Measurements from ENCODE around the gene PLXNA2.

Gene PLXNA2

GRCh38 chr1:208048904-208049303 is 195.3 kb downstream of the PLXNA2 start:
- no peak overlapping the region for H2BK15ac ChIP-seq (ENCODE audit: low read length)
- no peak overlapping the region for H2BK5ac ChIP-seq (ENCODE audit: low read length)
- no peak overlapping the region for H4K8ac ChIP-seq (ENCODE audit: low read depth, low read length)
- H3K4me2 ChIP-seq (ENCODE audit: insufficient read depth, low read length, poor library complexity, severe bottlenecking): no peak overlapping the region
- no peak overlapping the region for H2BK120ac ChIP-seq (ENCODE audit: low read depth, low read length)
- H3K18ac ChIP-seq (ENCODE audit: low read length): no peak overlapping the region
- no peak overlapping the region for H3K23ac ChIP-seq (ENCODE audit: low read depth, low read length, poor library complexity)
- no peak overlapping the region for H3K14ac ChIP-seq (ENCODE audit: low read length)
- no peak overlapping the region for H3K4ac ChIP-seq (ENCODE audit: low read length)
- no peak overlapping the region for H2AK5ac ChIP-seq (ENCODE audit: low read depth, low read length)
- no peak overlapping the region for H2AFZ ChIP-seq (ENCODE audit: low read length)
- no CpG with 5 or more reads among the region's 4 CpGs for WGBS, 2 donors (ENCODE audit: extremely low coverage in 2 of 2, insufficient read length in 2 of 2, insufficient replicate concordance in 1 of 2)
- peaks cover 5 to 6% of the 10 kb centered on the region in 2 donors for H3K36me3 ChIP-seq (replicated peaks in 1 of 2; ENCODE audit: control insufficient read depth in 2 of 2, insufficient read depth in 2 of 2, low read length in 2 of 2)
- no peaks in the 10 kb centered on the region for H3K79me1 ChIP-seq (ENCODE audit: low read depth, low read length)
- no peak overlapping the region for H4K91ac ChIP-seq (ENCODE audit: low read depth, low read length, poor library complexity)
- no peaks in the 10 kb centered on the region for H3K9me3 ChIP-seq (replicated peaks in 1 of 2; ENCODE audit: control insufficient read depth in 2 of 2, insufficient read depth in 1 of 2, low read depth in 1 of 2, low read length in 2 of 2)
- peaks cover 2 to 13% of the 10 kb centered on the region in 2 donors for H3K4me1 ChIP-seq (ENCODE audit: control insufficient read depth in 2 of 2, insufficient read depth in 1 of 2, low read depth in 1 of 2, low read length in 2 of 2)
- no peak overlapping the region for H3K9ac ChIP-seq (ENCODE audit: low read depth, low read length, poor library complexity)
- DNase-seq (ENCODE audit: low spot score): no peak
- H3K27ac ChIP-seq (replicated peaks; ENCODE audit: low read length): no peak overlapping the region
- H2BK12ac ChIP-seq (ENCODE audit: low read length): no peak overlapping the region
- H3K27me3 ChIP-seq (ENCODE audit: control insufficient read depth in 3 of 3, insufficient read depth in 3 of 3, low read depth in 1 of 3, low read length in 3 of 3): no peaks in the 10 kb centered on the region
- H3K4me3 ChIP-seq (ENCODE audit: low read length in 2 of 2): no peak overlapping the region

GRCh38 chr1:208047975-208048374 is 196.2 kb downstream of the PLXNA2 start:
- no peak for DNase-seq (ENCODE audit: low spot score)
- H2BK12ac ChIP-seq (ENCODE audit: low read length): no peak overlapping the region
- no peak overlapping the region for H3K27ac ChIP-seq (replicated peaks; ENCODE audit: low read length)

DNA sequence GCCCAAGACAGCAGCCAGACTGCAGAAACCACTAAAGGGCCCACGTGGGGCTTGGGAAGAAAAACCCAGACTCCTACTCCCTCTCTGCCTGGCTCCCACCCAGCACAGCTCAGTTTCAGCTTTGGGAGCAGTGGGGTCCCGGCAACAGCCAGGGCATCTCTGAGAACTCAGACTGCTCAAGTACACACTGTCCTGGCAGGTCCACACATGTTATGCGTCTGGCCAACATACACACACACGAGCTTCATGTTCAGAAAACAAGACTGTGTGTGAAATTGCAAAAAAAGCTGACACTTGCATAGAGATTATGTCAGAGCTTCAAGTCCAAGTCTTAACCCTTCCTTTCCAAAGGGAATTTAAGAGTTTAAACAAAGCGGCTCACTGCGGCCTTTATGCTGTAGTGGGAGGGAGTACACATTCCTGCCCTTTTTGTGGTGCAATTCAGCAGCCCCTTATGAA is 196.7 kb downstream of the PLXNA2 start:
- no CpG with 5 or more reads among the region's 6 CpGs for WGBS, 2 donors (ENCODE audit: extremely low coverage in 2 of 2, insufficient read length in 2 of 2, insufficient replicate concordance in 1 of 2)
- H4K8ac ChIP-seq (ENCODE audit: low read depth, low read length): no peak overlapping the region
- H3K23ac ChIP-seq (ENCODE audit: low read depth, low read length, poor library complexity): no peak overlapping the region
- H2BK5ac ChIP-seq (ENCODE audit: low read length): no peak overlapping the region
- H2BK120ac ChIP-seq (ENCODE audit: low read depth, low read length): no peak overlapping the region
- no peak overlapping the region for H2AK5ac ChIP-seq (ENCODE audit: low read depth, low read length)
- no peak overlapping the region for H3K4me3 ChIP-seq (ENCODE audit: low read length in 2 of 2)
- H3K18ac ChIP-seq (ENCODE audit: low read length): no peak overlapping the region
- H2BK12ac ChIP-seq (ENCODE audit: low read length): no peak overlapping the region
- H3K9me3 ChIP-seq (replicated peaks in 1 of 2; ENCODE audit: control insufficient read depth in 2 of 2, insufficient read depth in 1 of 2, low read depth in 1 of 2, low read length in 2 of 2): no peaks in the 10 kb centered on the region
- no peaks in the 10 kb centered on the region for H3K79me1 ChIP-seq (ENCODE audit: low read depth, low read length)
- no peak overlapping the region for H2BK15ac ChIP-seq (ENCODE audit: low read length)
- H2AFZ ChIP-seq (ENCODE audit: low read length): peak overlapping the region; percentile 22
- H3K36me3 ChIP-seq (replicated peaks in 1 of 2; ENCODE audit: control insufficient read depth in 2 of 2, insufficient read depth in 2 of 2, low read length in 2 of 2): peaks cover 7 to 9% of the 10 kb centered on the region in 2 donors
- H3K4me1 ChIP-seq (ENCODE audit: control insufficient read depth in 2 of 2, insufficient read depth in 1 of 2, low read depth in 1 of 2, low read length in 2 of 2): peaks cover 2 to 13% of the 10 kb centered on the region in 2 donors
- no peak overlapping the region for H3K14ac ChIP-seq (ENCODE audit: low read length)
- H3K27me3 ChIP-seq (ENCODE audit: control insufficient read depth in 3 of 3, insufficient read depth in 3 of 3, low read depth in 1 of 3, low read length in 3 of 3): no peaks in the 10 kb centered on the region
- H3K4me2 ChIP-seq (ENCODE audit: insufficient read depth, low read length, poor library complexity, severe bottlenecking): no peak overlapping the region
- H4K91ac ChIP-seq (ENCODE audit: low read depth, low read length, poor library complexity): no peak overlapping the region
- no peak overlapping the region for H3K27ac ChIP-seq (replicated peaks; ENCODE audit: low read length)
- DNase-seq (ENCODE audit: low spot score): no peak
- no peak overlapping the region for H3K4ac ChIP-seq (ENCODE audit: low read length)
- H3K9ac ChIP-seq (ENCODE audit: low read depth, low read length, poor library complexity): no peak overlapping the region

More at GRCh38 chr1:208047975-208048374, 196.2 kb downstream of the PLXNA2 start:
- H2AFZ ChIP-seq (ENCODE audit: low read length): peak overlapping the region; percentile 22
- no peak overlapping the region for H2BK5ac ChIP-seq (ENCODE audit: low read length)
- H4K91ac ChIP-seq (ENCODE audit: low read depth, low read length, poor library complexity): no peak overlapping the region
- no peaks in the 10 kb centered on the region for H3K27me3 ChIP-seq (ENCODE audit: control insufficient read depth in 3 of 3, insufficient read depth in 3 of 3, low read depth in 1 of 3, low read length in 3 of 3)
- no peak overlapping the region for H3K4me2 ChIP-seq (ENCODE audit: insufficient read depth, low read length, poor library complexity, severe bottlenecking)
- H3K4me1 ChIP-seq (ENCODE audit: control insufficient read depth in 2 of 2, insufficient read depth in 1 of 2, low read depth in 1 of 2, low read length in 2 of 2): peaks cover 2 to 13% of the 10 kb centered on the region in 2 donors
- H2BK15ac ChIP-seq (ENCODE audit: low read length): no peak overlapping the region
- no peak overlapping the region for H3K9ac ChIP-seq (ENCODE audit: low read depth, low read length, poor library complexity)
- peaks cover 7 to 9% of the 10 kb centered on the region in 2 donors for H3K36me3 ChIP-seq (replicated peaks in 1 of 2; ENCODE audit: control insufficient read depth in 2 of 2, insufficient read depth in 2 of 2, low read length in 2 of 2)
- no peak overlapping the region for H3K18ac ChIP-seq (ENCODE audit: low read length)
- no peak overlapping the region for H2BK120ac ChIP-seq (ENCODE audit: low read depth, low read length)
- H3K4me3 ChIP-seq (ENCODE audit: low read length in 2 of 2): no peak overlapping the region
- no peak overlapping the region for H3K4ac ChIP-seq (ENCODE audit: low read length)
- H3K14ac ChIP-seq (ENCODE audit: low read length): no peak overlapping the region
- WGBS, 2 donors (ENCODE audit: extremely low coverage in 2 of 2, insufficient read length in 2 of 2, insufficient replicate concordance in 1 of 2): no CpG with 5 or more reads among the region's 6 CpGs
- H4K8ac ChIP-seq (ENCODE audit: low read depth, low read length): no peak overlapping the region
- H3K9me3 ChIP-seq (replicated peaks in 1 of 2; ENCODE audit: control insufficient read depth in 2 of 2, insufficient read depth in 1 of 2, low read depth in 1 of 2, low read length in 2 of 2): no peaks in the 10 kb centered on the region
- no peaks in the 10 kb centered on the region for H3K79me1 ChIP-seq (ENCODE audit: low read depth, low read length)
- no peak overlapping the region for H2AK5ac ChIP-seq (ENCODE audit: low read depth, low read length)
- no peak overlapping the region for H3K23ac ChIP-seq (ENCODE audit: low read depth, low read length, poor library complexity)

- WGBS, 2 donors (ENCODE audit: extremely low coverage in 2 of 2, insufficient read length in 2 of 2, insufficient replicate concordance in 1 of 2): no CpG with 5 or more reads among the region's 16 CpGs
- Histone ChIP-seq H4K91ac (ENCODE audit: low read depth, low read length, poor library complexity) (no peak overlapping the region), H3K79me1 (ENCODE audit: low read depth, low read length) (no peaks in the 10 kb centered on the region), H3K27me3 (ENCODE audit: control insufficient read depth in 3 of 3, insufficient read depth in 3 of 3, low read depth in 1 of 3, low read length in 3 of 3) (no peaks in the 10 kb centered on the region), H3K4me2 (ENCODE audit: insufficient read depth, low read length, poor library complexity, severe bottlenecking) (no peak overlapping the region), H3K4me1 (ENCODE audit: control insufficient read depth in 2 of 2, insufficient read depth in 1 of 2, low read depth in 1 of 2, low read length in 2 of 2) (peaks cover 2 to 20% of the 10 kb centered on the region in 2 donors), H2BK12ac (ENCODE audit: low read length) (no peak overlapping the region), H3K9me3 (replicated peaks in 1 of 2; ENCODE audit: control insufficient read depth in 2 of 2, insufficient read depth in 1 of 2, low read depth in 1 of 2, low read length in 2 of 2) (no peaks in the 10 kb centered on the region), H3K4ac (ENCODE audit: low read length) (no peak overlapping the region), H3K23ac (ENCODE audit: low read depth, low read length, poor library complexity) (no peak overlapping the region), H3K4me3 (ENCODE audit: low read length in 2 of 2) (no peak overlapping the region), H2AK5ac (ENCODE audit: low read depth, low read length) (no peak overlapping the region), H3K18ac (ENCODE audit: low read length) (no peak overlapping the region), H3K36me3 (replicated peaks in 1 of 2; ENCODE audit: control insufficient read depth in 2 of 2, insufficient read depth in 2 of 2, low read length in 2 of 2) (peaks cover 3 to 7% of the 10 kb centered on the region in 2 donors), H3K27ac (replicated peaks; ENCODE audit: low read length) (no peak overlapping the region), H2BK120ac (ENCODE audit: low read depth, low read length) (no peak overlapping the region), H2BK5ac (ENCODE audit: low read length) (no peak overlapping the region), H2AFZ (ENCODE audit: low read length) (no peak overlapping the region), H3K9ac (ENCODE audit: low read depth, low read length, poor library complexity) (no peak overlapping the region), H2BK15ac (ENCODE audit: low read length) (no peak overlapping the region), H4K8ac (ENCODE audit: low read depth, low read length) (no peak overlapping the region), H3K14ac (ENCODE audit: low read length) (no peak overlapping the region)
- no peak for DNase-seq (ENCODE audit: low spot score)
Observed at GRCh38 chr1:208045463-208046260, 198.5 kb downstream of the PLXNA2 start.

All from neuronal stem cell (in vitro differentiated cells).